LNCaP clone FGC (cell line): ENCODE results near the gene CHCHD10.

Experiments used
- DNase-seq: peaks from one replicate; pipeline ENCODE4 v3.0.0-alpha.2; 2011; ENCODE audit warnings: low read depth
- H3K4me3 ChIP-seq: 2 replicates; pipeline ENCODE4 v1.5.1; 2011; ENCODE audit warnings: mild to moderate bottlenecking, low read depth, low read length, control low read depth
- TF ChIP-seq, protein P1 (sequence below): IDR thresholded peaks from 2 replicates; pipeline ENCODE4 v1.5.1; 2012; ENCODE audit warnings: mild to moderate bottlenecking; ENCODE audit not compliant: control insufficient read depth, insufficient read depth; ENCODE audit errors: extremely low read depth

CHCHD10 gene

DNA sequence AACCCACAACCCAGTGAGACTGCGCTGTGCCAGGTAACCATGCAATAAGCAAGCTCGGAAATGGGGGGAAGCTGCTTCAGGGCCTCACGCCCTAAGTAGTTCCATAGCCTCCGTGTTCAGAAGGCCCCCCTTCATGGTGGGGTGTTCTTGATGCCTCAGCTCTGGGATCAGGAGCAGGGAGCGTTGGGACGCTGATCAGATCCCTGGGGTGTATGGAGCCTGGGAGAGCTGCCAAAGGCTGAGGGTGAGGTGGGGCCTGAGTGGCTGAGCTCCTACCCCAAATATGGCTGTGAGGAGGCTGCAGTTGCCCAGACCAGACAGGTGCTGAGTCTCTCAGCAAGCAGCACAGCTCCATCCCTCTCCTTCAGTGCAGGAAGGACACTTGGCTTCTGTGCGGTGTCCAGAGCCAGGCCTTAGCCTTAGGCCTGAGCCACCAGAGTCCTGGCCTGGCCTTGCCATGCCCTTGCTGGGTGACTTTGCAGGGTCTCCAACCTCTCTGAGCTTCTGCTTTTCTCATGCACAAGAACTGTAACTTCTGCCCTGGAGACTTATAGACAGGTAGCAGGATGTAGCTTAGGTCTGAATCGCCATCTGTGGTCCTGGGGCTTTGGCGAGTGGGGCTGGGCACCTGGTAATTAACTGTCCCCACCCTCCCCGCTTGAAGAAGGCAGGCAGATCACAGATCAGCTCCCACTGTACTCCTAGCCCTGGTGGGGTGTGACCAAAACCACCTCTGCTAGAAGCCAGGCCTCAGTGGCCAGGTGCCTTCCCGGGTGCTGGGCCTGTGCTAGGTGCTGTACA, 10.2 kb upstream of the CHCHD10 start:
- TF ChIP-seq, protein P1, sequence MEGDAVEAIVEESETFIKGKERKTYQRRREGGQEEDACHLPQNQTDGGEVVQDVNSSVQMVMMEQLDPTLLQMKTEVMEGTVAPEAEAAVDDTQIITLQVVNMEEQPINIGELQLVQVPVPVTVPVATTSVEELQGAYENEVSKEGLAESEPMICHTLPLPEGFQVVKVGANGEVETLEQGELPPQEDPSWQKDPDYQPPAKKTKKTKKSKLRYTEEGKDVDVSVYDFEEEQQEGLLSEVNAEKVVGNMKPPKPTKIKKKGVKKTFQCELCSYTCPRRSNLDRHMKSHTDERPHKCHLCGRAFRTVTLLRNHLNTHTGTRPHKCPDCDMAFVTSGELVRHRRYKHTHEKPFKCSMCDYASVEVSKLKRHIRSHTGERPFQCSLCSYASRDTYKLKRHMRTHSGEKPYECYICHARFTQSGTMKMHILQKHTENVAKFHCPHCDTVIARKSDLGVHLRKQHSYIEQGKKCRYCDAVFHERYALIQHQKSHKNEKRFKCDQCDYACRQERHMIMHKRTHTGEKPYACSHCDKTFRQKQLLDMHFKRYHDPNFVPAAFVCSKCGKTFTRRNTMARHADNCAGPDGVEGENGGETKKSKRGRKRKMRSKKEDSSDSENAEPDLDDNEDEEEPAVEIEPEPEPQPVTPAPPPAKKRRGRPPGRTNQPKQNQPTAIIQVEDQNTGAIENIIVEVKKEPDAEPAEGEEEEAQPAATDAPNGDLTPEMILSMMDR = no peak
- no peak for DNase-seq
- H3K4me3 ChIP-seq = no peak overlapping the region

DNA sequence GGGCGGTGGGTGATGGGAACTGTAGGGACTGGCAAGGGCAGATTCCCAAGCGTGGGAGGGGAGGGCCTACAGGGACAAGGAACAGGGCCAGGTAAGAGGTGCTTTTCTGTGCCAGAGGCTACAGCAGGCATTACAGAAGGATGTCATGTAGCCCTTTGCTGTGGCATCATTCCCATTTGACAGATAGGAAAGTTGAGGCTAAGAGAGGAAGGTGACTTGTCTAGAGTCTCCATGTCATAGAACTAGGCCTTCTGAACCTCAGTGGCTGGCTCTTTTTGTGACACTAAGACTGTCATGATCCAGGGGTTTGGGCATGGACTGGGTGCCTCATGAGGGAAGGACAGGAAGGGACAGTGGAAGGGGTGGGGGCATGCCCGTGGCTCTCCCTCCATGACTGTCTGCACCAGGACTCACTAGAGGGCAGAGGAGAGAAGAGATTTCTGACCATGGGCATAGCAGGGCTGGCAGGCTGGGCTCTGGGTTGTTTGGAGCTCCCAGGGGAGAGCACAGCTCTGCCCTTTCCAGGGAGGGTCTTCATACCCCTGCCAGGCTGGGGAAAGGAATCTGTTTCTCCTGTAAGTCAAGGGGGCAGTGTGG, 8.1 kb upstream of the CHCHD10 start:
- DNase-seq = no peak
- TF ChIP-seq, protein P1 = no peak
- H3K4me3 ChIP-seq = no peak overlapping the region

DNA sequence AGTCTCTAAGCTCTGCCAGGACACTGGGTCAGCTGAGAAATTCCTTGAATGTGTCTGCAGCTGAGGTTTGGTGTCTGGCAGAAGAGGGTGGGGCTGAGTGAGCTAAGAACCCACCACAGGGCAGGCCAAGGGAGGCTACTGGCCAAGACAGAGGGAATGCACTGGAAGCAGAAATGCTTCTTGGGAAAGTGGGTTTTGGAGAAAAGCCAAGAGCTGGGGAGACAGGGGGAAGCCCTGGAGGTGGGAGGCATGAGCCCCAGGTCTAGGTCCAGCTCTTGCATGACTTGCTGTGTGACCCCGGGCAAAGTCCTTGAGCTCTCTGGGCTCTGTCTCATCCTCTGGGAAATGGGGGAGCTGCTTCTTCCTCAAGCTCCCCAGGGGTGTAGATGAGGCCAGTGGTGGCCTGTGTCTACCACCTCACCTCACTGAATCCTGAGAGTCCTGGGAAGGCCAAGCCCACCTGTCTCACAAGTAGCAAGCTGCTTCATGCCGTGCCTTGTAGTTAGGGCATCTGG, 7.2 kb upstream of the CHCHD10 start:
- TF ChIP-seq, protein P1 = no peak
- DNase-seq = no peak
- H3K4me3 ChIP-seq = no peak overlapping the region

DNA sequence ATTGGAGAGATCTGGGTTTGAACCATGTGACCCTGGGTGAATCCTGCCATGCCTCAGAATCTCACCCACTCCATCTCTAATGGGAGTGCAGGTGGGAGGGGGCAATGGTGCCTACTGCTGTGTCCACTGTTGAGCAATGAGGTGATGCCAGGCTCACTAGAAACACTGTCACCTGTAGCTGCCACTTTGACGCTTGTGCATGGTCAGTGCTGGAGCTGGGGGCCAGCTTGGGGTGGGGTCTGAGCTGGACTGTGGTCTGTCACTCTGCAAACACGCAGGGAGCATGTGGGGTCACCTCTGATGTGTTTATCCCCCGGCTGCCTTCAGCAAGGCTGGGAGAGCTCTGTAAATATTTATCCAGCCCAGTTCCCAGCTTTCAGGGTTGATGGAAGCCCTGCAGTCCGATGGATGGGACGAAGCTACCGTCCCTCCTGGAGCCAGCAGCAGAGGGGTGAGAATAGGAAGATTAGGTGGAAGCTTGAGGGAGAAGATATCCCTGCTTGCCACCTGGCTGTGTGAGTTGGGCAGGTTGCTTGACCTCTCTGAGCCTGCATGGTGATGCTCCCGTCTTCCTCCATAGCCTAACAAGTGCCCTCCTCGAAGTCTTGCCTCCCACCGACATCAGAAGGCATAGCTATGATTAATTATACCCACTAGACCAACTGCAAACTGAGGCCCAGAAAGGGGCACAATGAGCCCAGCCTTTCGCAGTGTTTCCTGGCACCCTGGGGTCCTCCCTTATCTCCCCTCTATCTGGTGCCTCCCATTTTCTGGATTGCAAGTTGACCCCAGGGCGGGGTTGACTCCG, 6.5 kb upstream of the CHCHD10 start:
- H3K4me3 ChIP-seq = no peak overlapping the region
- TF ChIP-seq, protein P1 = no peak
- DNase-seq = no peak

DNA sequence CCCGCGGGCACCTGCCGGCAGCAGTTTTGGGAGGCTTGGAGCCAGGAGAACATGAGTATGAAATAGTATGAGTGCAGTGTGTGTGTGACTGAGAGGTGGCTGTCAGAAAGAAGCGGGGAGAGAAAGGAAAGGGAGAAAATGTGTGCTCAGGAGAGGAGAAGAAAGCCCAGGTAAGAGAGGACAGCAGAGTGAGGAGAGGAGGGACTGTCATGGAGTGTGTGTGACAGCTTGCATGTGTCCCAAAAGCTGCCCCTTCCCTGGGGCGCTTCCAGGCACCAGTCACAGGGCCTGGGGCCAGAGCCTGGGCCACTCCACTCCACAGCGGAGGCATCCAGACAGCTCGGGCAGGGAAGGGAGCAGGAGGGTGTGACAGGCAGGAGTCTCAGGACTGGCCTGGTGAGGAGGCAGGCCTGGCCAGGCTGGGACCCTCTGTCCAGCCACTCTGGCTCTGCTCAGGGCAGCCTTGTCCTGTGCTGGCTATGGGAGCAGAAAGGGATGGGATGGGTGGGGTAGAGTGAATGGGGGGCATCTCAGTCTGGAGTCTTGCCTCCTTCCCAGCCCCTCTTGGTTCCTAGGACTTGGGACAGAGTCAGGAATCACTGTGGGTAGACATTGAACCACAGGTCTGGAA, 5.8 kb upstream of the CHCHD10 start:
- peak overlapping the region; percentile 54 for H3K4me3 ChIP-seq
- TF ChIP-seq, protein P1 = no peak
- DNase-seq = no peak

DNA sequence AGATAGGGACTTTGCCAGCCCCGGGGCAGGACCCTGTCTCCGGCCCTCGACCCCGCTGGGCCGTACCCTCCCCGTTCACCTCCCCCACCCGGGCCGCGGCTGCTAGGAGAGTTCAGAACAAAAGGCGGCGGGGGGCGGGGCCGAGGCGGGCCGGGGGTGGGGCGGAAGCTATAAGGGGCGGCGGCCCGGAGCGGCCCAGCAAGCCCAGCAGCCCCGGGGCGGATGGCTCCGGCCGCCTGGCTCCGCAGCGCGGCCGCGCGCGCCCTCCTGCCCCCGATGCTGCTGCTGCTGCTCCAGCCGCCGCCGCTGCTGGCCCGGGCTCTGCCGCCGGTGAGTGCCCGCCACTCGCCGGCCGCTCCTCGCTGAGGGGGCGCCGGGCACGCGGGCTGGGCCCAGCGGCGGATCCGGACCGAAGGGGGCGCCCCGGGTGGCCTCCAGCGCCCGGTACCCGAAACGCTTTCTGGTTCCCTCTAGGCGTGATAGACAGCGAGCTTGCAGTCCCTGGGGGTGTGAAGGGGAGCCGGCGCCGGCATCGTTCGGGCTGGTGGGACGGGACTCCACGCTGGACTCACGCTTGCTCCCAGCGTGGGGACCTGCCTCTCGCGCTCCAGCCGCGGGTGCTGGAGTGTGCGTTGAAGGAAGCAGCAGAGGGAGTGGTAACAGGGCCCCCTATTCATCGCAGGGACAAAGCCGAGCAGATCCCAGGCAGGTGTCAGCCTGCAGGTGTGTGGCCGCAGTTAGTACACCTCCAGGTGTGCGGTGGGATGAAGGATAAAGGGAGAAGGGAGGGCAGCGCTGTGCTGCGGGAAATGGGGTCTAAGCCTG, 5.1 kb upstream of the CHCHD10 start, which contains the start of gene MMP11:
MMP11 (plus strand) TSS at position 201 of the 825 bp plus-strand sequence; CDS start at position 223, 22 bp downstream.
- H3K4me3 ChIP-seq = peak within 1 kb of the TSS; percentile 54
- TF ChIP-seq, protein P1 = no peak
- no peak for DNase-seq
